ENCODE measurements around the gene CTF1. TPM values are rescaled to one million over a fixed set of nuclear protein-coding genes. Genes with fewer than 3 reads are reported as not detected.
A peak's percentile ranks its signal among the peaks of the same experiment; 100 is the strongest.

CTF1 gene
- total RNA-seq, 1 experiment from 2014 or later, result 11.6 TPM

GRCh38 chr16:30874244-30874820 is 22.1 kb upstream of the CTF1 start:
- H3K4me3 ChIP-seq, result peak overlapping the region; percentile 97
- peaks cover 18% of the 10 kb centered on the region for H3K4me1 ChIP-seq (replicated peaks; ENCODE audit: insufficient read depth)
- H3K9me3 ChIP-seq (ENCODE audit: insufficient read depth, low read depth), result no peaks in the 10 kb centered on the region
- peak overlapping the region; percentile 98 for H2AFZ ChIP-seq
- ChIA-PET POLR2A (ENCODE audit: unreplicated experiment) (interaction anchor here (0.6 to 0.7 kb wide), 2 partner anchors 383 to 1003 kb away, joined by 3 read pairs; no protein-coding TSS in a partner anchor), CTCF (interaction anchor here (0.6 kb wide), 1 partner anchor 44 kb away, joined by 5 read pairs; no protein-coding TSS in a partner anchor)
- H3K27ac ChIP-seq, result 0 out of 2 replicates have a peak overlapping the region, but pooled peaks have one; percentile 48
- no peaks in the 10 kb centered on the region for H3K36me3 ChIP-seq (ENCODE audit: low read depth)
- peaks cover 24% of the 10 kb centered on the region for H3K79me2 ChIP-seq (ENCODE audit: low read depth)
- peaks cover 26% of the 10 kb centered on the region for H3F3A ChIP-seq (ENCODE audit: insufficient read depth, low read depth)
- no peaks in the 10 kb centered on the region for H3K9me2 ChIP-seq (ENCODE audit: insufficient read depth)
- TF ChIP-seq EZH2 (IDR thresholded peaks at IDR 0.05; ENCODE audit: low read depth) (no peak), CTCF (conservative IDR thresholded peaks at IDR 0.05) (no peak)
- no peaks in the 10 kb centered on the region for H3K27me3 ChIP-seq (ENCODE audit: insufficient read depth, low read depth)
- H4K20me1 ChIP-seq (ENCODE audit: insufficient read depth), result no peaks in the 10 kb centered on the region
- intact Hi-C loops (cut with micrococcal nuclease; ENCODE audit: unreplicated experiment), result loop anchor here (2.0 kb wide), 2 partner anchors 48 to 70 kb away; partner anchors contain the start of gene FBXL19
- DNase-seq, result no peak
- H3K4me2 ChIP-seq, result peak overlapping the region; percentile 92
- BruUV-seq (replicated peaks), result no TSS peak

- intact Hi-C loops (cut with micrococcal nuclease; ENCODE audit: unreplicated experiment), result loop anchor here (1.0 to 2.0 kb wide), 4 partner anchors 19 to 88 kb away; partner anchors contain the start of genes BCL7C, FBXL19 and ZNF629
These were observed 21.3 kb upstream of the CTF1 start for GRCh38 chr16:30874821-30875717.

More at GRCh38 chr16:30874821-30875717, 21.3 kb upstream of the CTF1 start:
- Histone ChIP-seq H3K4me1 (replicated peaks; ENCODE audit: insufficient read depth) (peaks cover 18% of the 10 kb centered on the region), H3K4me3 (peak overlapping the region; percentile 97), H4K20me1 (ENCODE audit: insufficient read depth) (no peaks in the 10 kb centered on the region), H2AFZ (peak overlapping the region; percentile 98), H3K27ac (peak overlapping the region; percentile 48), H3K4me2 (peak overlapping the region; percentile 92), H3K9me3 (ENCODE audit: insufficient read depth, low read depth) (no peaks in the 10 kb centered on the region), H3F3A (ENCODE audit: insufficient read depth, low read depth) (peaks cover 27% of the 10 kb centered on the region), H3K27me3 (ENCODE audit: insufficient read depth, low read depth) (no peaks in the 10 kb centered on the region), H3K36me3 (ENCODE audit: low read depth) (no peaks in the 10 kb centered on the region), H3K79me2 (ENCODE audit: low read depth) (peaks cover 24% of the 10 kb centered on the region), H3K9me2 (ENCODE audit: insufficient read depth) (no peaks in the 10 kb centered on the region)
- ChIA-PET POLR2A (ENCODE audit: unreplicated experiment) (interaction anchor here (0.5 to 0.7 kb wide), 3 partner anchors 88 to 1003 kb away, joined by 3 read pairs; partner anchors contain the start of gene ZNF629), CTCF (interaction anchor here (0.6 kb wide), 1 partner anchor 45 kb away, joined by 5 read pairs; no protein-coding TSS in a partner anchor)
- no peak for TF ChIP-seq EZH2 (IDR thresholded peaks at IDR 0.05; ENCODE audit: low read depth)
- TF ChIP-seq CTCF (conservative IDR thresholded peaks at IDR 0.05), result no peak
- BruUV-seq (replicated peaks), result TSS peak; percentile 66
- peak; percentile 75 to 94 for DNase-seq
